ENCODE data around the gene ADCK2.

- TF ChIP-seq CTCF (IDR thresholded peaks at IDR 0.05; ENCODE audit: low read length) (no peak), EZH2 (IDR thresholded peaks at IDR 0.05; ENCODE audit: borderline replicate concordance, low read length) (no peak)
Measured at GRCh38 chr7:140638173-140638791, 34.5 kb upstream of the ADCK2 start.
